Tibial artery (tissue), 4 donors: ENCODE data around the gene UFSP2.

Experiments used
- DNase-seq, 2 donors: peaks; one replicate each; pipeline ENCODE4 v3.0.0-alpha.2; 2019
- H3K27ac ChIP-seq, 2 donors: fragments of 200-600 bp; sonication (generic) in 1 of 2; 1 replicate in 1 of 2; 2 replicates in 1 of 2; pipeline ENCODE4 v1.5.1; 2018 to 2019; ENCODE audit warnings: mild to moderate bottlenecking in 1 of 2
- H3K27me3 ChIP-seq, 2 donors: fragments of 200-600 bp; sonication (generic) in 1 of 2; one replicate each; pipeline versions ENCODE4 v1.5.1 to v1.6.0; 2016 to 2019
- H3K36me3 ChIP-seq, 3 donors: fragments of 200-600 bp; sonication (generic) in 2 of 3; one replicate each; pipeline ENCODE4 v1.5.1; 2016 to 2019; ENCODE audit warnings: mild to moderate bottlenecking in 2 of 3
- H3K4me1 ChIP-seq, 4 donors: fragments of 200-600 bp; sonication (generic) in 2 of 4; 1 replicate in 3 of 4; 2 replicates in 1 of 4; pipeline ENCODE4 v1.5.1; 2016 to 2019
- H3K4me3 ChIP-seq, 2 donors: fragments of 200-600 bp; sonication (generic) in 1 of 2; 1 replicate in 1 of 2; 2 replicates in 1 of 2; pipeline ENCODE4 v1.5.1; 2018 to 2019; ENCODE audit warnings: mild to moderate bottlenecking in 2 of 2
- H3K9me3 ChIP-seq, 3 donors: fragments of 200-600 bp; sonication (generic) in 1 of 3; one replicate each; pipeline ENCODE4 v1.5.1; 2016 to 2019
- intact Hi-C: fragments of 100-400 bp; cut with DNase I; formaldehyde crosslinking; loops from one replicate; pipeline ENCODE4 v1.15.0; 2023; ENCODE audit warnings: low total_unique reads
- TF ChIP-seq, protein P1 (sequence below), 2 experiments: fragments of 200-600 bp in 1 of 2; fragments of 450-650 bp in 1 of 2; IDR thresholded peaks; one replicate each; pipeline ENCODE4 v1.5.1; 2017 to 2019; ENCODE audit warnings: antibody characterized with exemption in 2 of 2, mild to moderate bottlenecking in 1 of 2, moderate library complexity in 1 of 2

Gene UFSP2

DNA sequence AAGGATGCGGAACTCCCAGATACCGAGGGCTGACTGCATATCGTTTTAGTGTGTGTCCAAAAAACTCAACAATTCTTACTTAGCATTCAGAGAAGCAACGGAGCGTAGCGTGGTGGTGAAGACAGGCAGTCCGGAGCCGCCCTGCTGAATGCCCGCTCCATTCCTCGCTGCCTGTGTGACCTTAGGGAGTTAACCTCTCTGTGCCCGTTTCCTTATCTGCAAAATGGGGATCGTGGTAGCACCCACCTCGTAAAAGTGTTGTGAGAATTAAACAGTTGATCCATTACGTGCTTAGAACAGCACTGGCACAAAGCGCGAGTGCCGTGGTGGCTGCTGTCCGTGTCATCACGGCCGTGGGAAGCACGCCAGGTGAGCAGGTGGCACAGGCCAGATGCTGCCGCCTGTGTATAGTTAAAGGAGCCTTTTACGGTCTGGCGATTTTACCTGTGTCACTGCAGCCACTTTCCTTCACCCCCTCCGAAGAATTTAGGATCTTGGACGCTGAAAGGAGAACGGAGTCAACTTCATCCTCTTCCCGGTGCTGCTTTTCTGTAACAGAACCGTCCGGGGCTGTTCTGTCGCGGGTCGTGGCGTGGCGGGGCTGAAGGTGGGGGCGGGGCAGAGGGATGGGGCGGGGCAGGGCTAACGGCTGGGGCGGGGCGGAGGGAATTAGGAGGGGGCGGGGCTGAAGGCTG, 44.9 kb upstream of the UFSP2 start:
- Histone ChIP-seq H3K36me3 (no peaks in the 10 kb centered on the region), H3K27ac (peak overlapping the region; percentile 79 to 80), H3K27me3 (no peaks in the 10 kb centered on the region), H3K9me3 (no peaks in the 10 kb centered on the region), H3K4me3 (peak overlapping the region; percentile 60 to 78), H3K4me1 (peaks cover 0 to 31% (median 2%) of the 10 kb centered on the region in 4 donors)
- TF ChIP-seq, protein P1, sequence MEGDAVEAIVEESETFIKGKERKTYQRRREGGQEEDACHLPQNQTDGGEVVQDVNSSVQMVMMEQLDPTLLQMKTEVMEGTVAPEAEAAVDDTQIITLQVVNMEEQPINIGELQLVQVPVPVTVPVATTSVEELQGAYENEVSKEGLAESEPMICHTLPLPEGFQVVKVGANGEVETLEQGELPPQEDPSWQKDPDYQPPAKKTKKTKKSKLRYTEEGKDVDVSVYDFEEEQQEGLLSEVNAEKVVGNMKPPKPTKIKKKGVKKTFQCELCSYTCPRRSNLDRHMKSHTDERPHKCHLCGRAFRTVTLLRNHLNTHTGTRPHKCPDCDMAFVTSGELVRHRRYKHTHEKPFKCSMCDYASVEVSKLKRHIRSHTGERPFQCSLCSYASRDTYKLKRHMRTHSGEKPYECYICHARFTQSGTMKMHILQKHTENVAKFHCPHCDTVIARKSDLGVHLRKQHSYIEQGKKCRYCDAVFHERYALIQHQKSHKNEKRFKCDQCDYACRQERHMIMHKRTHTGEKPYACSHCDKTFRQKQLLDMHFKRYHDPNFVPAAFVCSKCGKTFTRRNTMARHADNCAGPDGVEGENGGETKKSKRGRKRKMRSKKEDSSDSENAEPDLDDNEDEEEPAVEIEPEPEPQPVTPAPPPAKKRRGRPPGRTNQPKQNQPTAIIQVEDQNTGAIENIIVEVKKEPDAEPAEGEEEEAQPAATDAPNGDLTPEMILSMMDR (IDR thresholded peaks at IDR 0.05), result no peak
- peak; percentile 60 to 82 for DNase-seq
- intact Hi-C loops, result loop anchor here (5.0 to 10.0 kb wide), 2 partner anchors 54 to 127 kb away; no protein-coding TSS in a partner anchor

DNA sequence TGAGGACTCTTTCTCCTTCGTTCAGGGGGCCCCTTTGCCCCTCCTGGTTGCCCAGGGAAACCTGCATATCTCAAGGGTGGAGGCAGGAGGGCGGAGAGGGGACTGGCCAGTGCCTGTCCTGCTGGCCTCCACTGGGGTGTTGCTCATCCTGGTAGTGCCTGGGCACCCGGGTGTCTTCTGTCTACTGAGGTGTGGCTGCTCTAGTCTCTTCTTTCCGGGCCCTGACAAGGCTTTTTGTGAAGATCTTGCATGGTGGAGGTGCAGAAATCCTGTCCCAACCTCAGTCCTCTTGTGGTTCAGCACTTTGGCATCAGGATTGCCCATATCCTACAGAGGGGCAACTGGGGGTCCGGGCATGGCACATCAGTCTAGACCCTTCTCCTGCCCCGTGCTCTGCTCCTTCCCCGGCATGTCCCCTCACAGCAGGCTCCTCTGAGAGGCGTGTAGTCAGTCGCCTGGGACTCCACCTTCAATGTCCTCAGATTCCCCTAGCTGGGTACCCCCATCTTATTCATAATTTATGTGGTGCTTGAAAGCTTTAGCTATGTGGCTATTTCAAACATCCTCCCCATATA, 43.9 kb upstream of the UFSP2 start:
- H3K4me3 ChIP-seq, result no peak overlapping the region
- DNase-seq, result no peak
- no peaks in the 10 kb centered on the region for H3K27me3 ChIP-seq
- intact Hi-C loops, result loop anchor here (5.0 to 10.0 kb wide), 3 partner anchors 55 to 265 kb away; partner anchors contain the start of genes CFAP97 and SNX25
- peaks cover 0 to 31% (median 2%) of the 10 kb centered on the region in 4 donors for H3K4me1 ChIP-seq
- TF ChIP-seq, protein P1 (IDR thresholded peaks at IDR 0.05), result no peak
- peak overlapping the region in 1 of 2 donors; percentile 80 for H3K27ac ChIP-seq
- no peaks in the 10 kb centered on the region for H3K9me3 ChIP-seq
- H3K36me3 ChIP-seq, result no peaks in the 10 kb centered on the region

DNA sequence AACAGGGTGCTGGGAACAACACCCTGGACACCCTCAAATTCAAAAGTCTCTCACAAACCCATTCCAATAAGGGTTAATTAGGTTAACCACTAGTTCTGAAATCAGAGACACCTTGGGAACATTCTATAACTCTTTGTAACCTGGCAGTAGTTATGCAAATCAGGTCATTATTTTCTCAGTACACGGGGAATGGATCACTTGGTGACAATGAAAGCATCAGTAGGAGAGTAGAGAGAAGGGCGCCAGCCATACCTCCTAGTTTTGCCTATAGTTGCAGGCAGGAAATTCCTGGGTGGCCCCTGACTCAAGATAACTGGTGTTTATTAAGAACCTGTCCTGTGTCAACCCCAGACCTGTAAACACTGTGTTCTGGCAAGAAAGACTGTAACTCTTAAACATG, 43.2 kb upstream of the UFSP2 start:
- no peak for DNase-seq
- H3K27me3 ChIP-seq, result no peaks in the 10 kb centered on the region
- H3K4me3 ChIP-seq, result no peak overlapping the region
- H3K4me1 ChIP-seq, result peaks cover 0 to 31% (median 2%) of the 10 kb centered on the region in 4 donors
- no peaks in the 10 kb centered on the region for H3K9me3 ChIP-seq
- no peak overlapping the region for H3K27ac ChIP-seq
- no peaks in the 10 kb centered on the region for H3K36me3 ChIP-seq
- TF ChIP-seq, protein P1 (IDR thresholded peaks at IDR 0.05), result no peak
- intact Hi-C loops, result loop anchor here (10.0 kb wide), 1 partner anchor 264 kb away; the partner anchor contains the start of genes CFAP97 and SNX25

DNA sequence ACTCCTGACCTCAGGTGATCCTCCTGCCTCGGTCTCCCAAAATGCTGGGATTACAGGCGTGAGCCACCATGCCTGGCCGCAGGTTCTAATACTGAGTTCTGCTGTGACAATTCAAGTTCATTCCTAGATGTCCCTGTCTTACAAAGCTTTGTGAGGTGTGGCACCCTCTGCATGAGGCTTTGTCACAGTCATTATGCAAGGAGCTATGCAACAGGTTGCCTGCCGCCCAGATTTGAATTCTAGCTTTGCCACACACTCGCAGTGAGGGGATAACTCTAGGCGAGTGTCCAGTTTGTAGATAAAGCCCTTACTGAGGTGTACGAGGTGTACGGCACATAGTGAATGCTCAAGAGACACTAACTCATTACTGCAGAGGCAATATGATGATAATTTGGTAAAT, 42.2 kb upstream of the UFSP2 start:
- no peaks in the 10 kb centered on the region for H3K36me3 ChIP-seq
- H3K4me1 ChIP-seq, result peaks cover 0 to 31% (median 2%) of the 10 kb centered on the region in 4 donors
- no peak overlapping the region for H3K4me3 ChIP-seq
- no peak overlapping the region for H3K27ac ChIP-seq
- no peak for DNase-seq
- H3K27me3 ChIP-seq, result no peaks in the 10 kb centered on the region
- TF ChIP-seq, protein P1 (IDR thresholded peaks at IDR 0.05), result no peak
- intact Hi-C loops, result loop anchor here (10.0 kb wide), 1 partner anchor 263 kb away; the partner anchor contains the start of genes CFAP97 and SNX25
- no peaks in the 10 kb centered on the region for H3K9me3 ChIP-seq

DNA sequence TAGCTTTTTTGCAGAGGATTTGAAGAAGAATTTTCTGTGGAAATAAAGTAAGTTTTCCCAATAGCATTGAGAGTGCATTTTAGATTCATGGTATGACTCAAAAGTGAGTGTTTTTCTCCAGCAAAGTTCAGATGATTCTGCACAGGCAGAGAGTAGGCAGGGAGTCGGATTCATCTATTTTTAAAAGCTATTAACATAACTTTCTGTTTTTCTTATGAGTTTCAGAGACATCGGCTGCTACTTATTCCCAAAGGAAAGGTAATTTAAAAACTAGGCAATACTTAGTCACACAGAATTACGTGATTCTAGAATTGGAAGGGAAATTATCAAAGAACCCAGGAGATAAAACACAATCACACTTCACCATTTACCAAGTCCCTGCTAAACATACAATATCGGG, 41.3 kb upstream of the UFSP2 start:
- H3K9me3 ChIP-seq, result no peaks in the 10 kb centered on the region
- DNase-seq, result no peak
- peak overlapping the region in 1 of 2 donors; percentile 36 for H3K27ac ChIP-seq
- H3K4me3 ChIP-seq, result no peak overlapping the region
- H3K36me3 ChIP-seq, result no peaks in the 10 kb centered on the region
- H3K4me1 ChIP-seq, result peaks cover 0 to 26% (median under 1%) of the 10 kb centered on the region in 4 donors
- TF ChIP-seq, protein P1 (IDR thresholded peaks at IDR 0.05), result no peak
- intact Hi-C loops, result loop anchor here (10.0 kb wide), 1 partner anchor 262 kb away; the partner anchor contains the start of genes CFAP97 and SNX25
- H3K27me3 ChIP-seq, result no peaks in the 10 kb centered on the region
